H9 (cell line): ENCODE data around the gene CCL27. TPM values are rescaled to one million over a fixed set of nuclear protein-coding genes. Genes with fewer than 3 reads are reported as not detected.

Source experiments
- DNase-seq: peaks from one replicate; pipeline ENCODE4 v3.0.0-alpha.2; 2017
- H2AFZ ChIP-seq: one replicate; pipeline ENCODE4 v1.6.1; 2013; ENCODE audit warnings: mild to moderate bottlenecking, low read length, control low read depth, moderate library complexity
- H2AK5ac ChIP-seq: 2 replicates; pipeline ENCODE4 v1.6.1; 2013; ENCODE audit warnings: low read length, control low read depth, mixed read lengths; ENCODE audit not compliant: insufficient read length
- H2BK120ac ChIP-seq: one replicate; pipeline ENCODE4 v1.6.1; 2013; ENCODE audit warnings: low read depth, mild to moderate bottlenecking, low read length, control low read depth, inconsistent platforms; ENCODE audit not compliant: poor library complexity, severe bottlenecking
- H2BK12ac ChIP-seq: 2 replicates; pipeline ENCODE4 v1.6.1; 2013; ENCODE audit warnings: low read length, control low read depth, mixed read lengths, low read depth; ENCODE audit not compliant: insufficient read length
- H2BK15ac ChIP-seq: 2 replicates; pipeline ENCODE4 v1.6.1; 2013; ENCODE audit warnings: low read depth, low read length, control low read depth
- H2BK20ac ChIP-seq: one replicate; pipeline ENCODE4 v1.6.1; 2013; ENCODE audit warnings: low read depth, mild to moderate bottlenecking, low read length, control low read depth, inconsistent platforms; ENCODE audit not compliant: poor library complexity, severe bottlenecking
- H2BK5ac ChIP-seq: 2 replicates; pipeline ENCODE4 v1.6.1; 2013; ENCODE audit warnings: low read length, control low read depth, mixed read lengths; ENCODE audit not compliant: insufficient read length
- H3K14ac ChIP-seq: 2 replicates; pipeline ENCODE4 v1.6.1; 2013; ENCODE audit warnings: low read length, control low read depth; ENCODE audit not compliant: insufficient read depth
- H3K18ac ChIP-seq: 2 replicates; pipeline ENCODE4 v1.6.1; 2013; ENCODE audit warnings: low read depth, mild to moderate bottlenecking, mixed read lengths, low read length, control low read depth; ENCODE audit not compliant: insufficient read length
- H3K23ac ChIP-seq: 2 replicates; pipeline ENCODE4 v1.6.1; 2013; ENCODE audit warnings: low read length, control low read depth, mixed read lengths, low read depth; ENCODE audit not compliant: insufficient read length
- H3K23me2 ChIP-seq: 2 replicates; pipeline ENCODE4 v1.6.1; 2013; ENCODE audit warnings: low read depth, mild to moderate bottlenecking, mixed read lengths, low read length, control low read depth; ENCODE audit not compliant: insufficient read length, poor library complexity, severe bottlenecking
- H3K27ac ChIP-seq: 2 replicates; pipeline ENCODE4 v1.5.1; 2013; ENCODE audit warnings: low read length, control low read depth, mixed read lengths, low read depth; ENCODE audit not compliant: insufficient read length
- H3K27me3 ChIP-seq: 2 replicates; pipeline ENCODE4 v1.6.1; 2013; ENCODE audit warnings: low read length, control low read depth, inconsistent platforms; ENCODE audit not compliant: insufficient read depth
- H3K4ac ChIP-seq: 2 replicates; pipeline ENCODE4 v1.6.1; 2013; ENCODE audit warnings: low read depth, mild to moderate bottlenecking, control low read depth, inconsistent platforms, low read length, moderate library complexity
- H3K4me1 ChIP-seq: 2 replicates; pipeline ENCODE4 v1.6.1; 2013; ENCODE audit warnings: low read length, control low read depth, inconsistent platforms; ENCODE audit not compliant: insufficient read depth
- H3K4me2 ChIP-seq: 2 replicates; pipeline ENCODE4 v1.6.1; 2013; ENCODE audit warnings: low read length, control low read depth, mixed read lengths; ENCODE audit not compliant: insufficient read length, insufficient read depth
- H3K56ac ChIP-seq: 2 replicates; pipeline ENCODE4 v1.6.1; 2013; ENCODE audit warnings: low read depth, mild to moderate bottlenecking, mixed read lengths, low read length, control low read depth; ENCODE audit not compliant: insufficient read length
- H3K79me1 ChIP-seq: 2 replicates; pipeline ENCODE4 v1.6.1; 2013; ENCODE audit warnings: low read depth, mild to moderate bottlenecking, moderate library complexity, low read length, control low read depth, inconsistent platforms; ENCODE audit not compliant: insufficient read depth, poor library complexity, severe bottlenecking
- H3K79me2 ChIP-seq: 2 replicates; pipeline ENCODE4 v1.6.1; 2013; ENCODE audit warnings: low read length, control low read depth, inconsistent platforms; ENCODE audit not compliant: insufficient read depth
- H3K9ac ChIP-seq: 2 replicates; pipeline ENCODE4 v1.6.1; 2013; ENCODE audit warnings: low read length, control low read depth, mixed read lengths; ENCODE audit not compliant: insufficient read length; ENCODE audit errors: extremely low read depth
- H3K9me3 ChIP-seq: one replicate; pipeline ENCODE4 v1.6.1; 2013; ENCODE audit warnings: low read depth, low read length, inconsistent platforms; ENCODE audit not compliant: control insufficient read depth
- H3T11ph ChIP-seq: one replicate; pipeline ENCODE4 v1.6.1; 2013; ENCODE audit warnings: mild to moderate bottlenecking, low read length, control low read depth, inconsistent platforms
- H4K20me1 ChIP-seq: one replicate; pipeline ENCODE4 v1.6.1; 2013; ENCODE audit not compliant: control insufficient read depth, insufficient read length, insufficient read depth
- H4K5ac ChIP-seq: 2 replicates; pipeline ENCODE4 v1.6.1; 2013; ENCODE audit warnings: low read depth, mild to moderate bottlenecking, mixed read lengths, low read length, control low read depth; ENCODE audit not compliant: insufficient read length
- H4K8ac ChIP-seq: replicated peaks from 2 replicates; pipeline ENCODE4 v1.6.1; 2013; ENCODE audit warnings: low read length, control low read depth, mixed read lengths, low read depth; ENCODE audit not compliant: insufficient read length
- H4K91ac ChIP-seq: 2 replicates; pipeline ENCODE4 v1.6.1; 2013; ENCODE audit warnings: low read depth, mild to moderate bottlenecking, moderate library complexity, mixed read lengths, low read length, control low read depth; ENCODE audit not compliant: insufficient read length
- H3K27ac Mint-ChIP-seq, 3 experiments: 2 replicates in 2 of 3; 3 replicates in 1 of 3; pipeline ENCODE4 v1.8.0; 2020 to 2021; ENCODE audit warnings: mixed read lengths in 3 of 3, mild to moderate bottlenecking in 1 of 3, moderate library complexity in 1 of 3
- H3K27me3 Mint-ChIP-seq: 2 replicates; pipeline ENCODE4 v1.8.0; 2021; ENCODE audit warnings: low read depth, mild to moderate bottlenecking, moderate library complexity, mixed read lengths
- H3K36me3 Mint-ChIP-seq, 3 experiments: 2 replicates in 2 of 3; 3 replicates in 1 of 3; pipeline ENCODE4 v1.8.0; 2020 to 2021; ENCODE audit warnings: low read depth in 3 of 3, mixed read lengths in 3 of 3; ENCODE audit not compliant: insufficient read depth in 1 of 3
- H3K4me1 Mint-ChIP-seq, 2 experiments: 2 replicates each; pipeline ENCODE4 v1.8.0; 2020; ENCODE audit warnings: mixed read lengths in 2 of 2
- H3K4me3 Mint-ChIP-seq, 2 experiments: 2 replicates in 1 of 2; 3 replicates in 1 of 2; pipeline ENCODE4 v1.8.0; 2020 to 2021; ENCODE audit warnings: mild to moderate bottlenecking in 2 of 2, mixed read lengths in 2 of 2, moderate library complexity in 1 of 2
- H3K9me3 Mint-ChIP-seq, 2 experiments: 2 replicates in 1 of 2; 3 replicates in 1 of 2; pipeline ENCODE4 v1.8.0; 2020; ENCODE audit warnings: mild to moderate bottlenecking in 2 of 2, mixed read lengths in 2 of 2, moderate library complexity in 1 of 2
- CTCF ChIP-seq: fragments of 200-600 bp; sonication (generic); conservative IDR thresholded peaks from 3 replicates; pipeline ENCODE4 v1.8.0; 2021; ENCODE audit warnings: antibody characterized with exemption, mild to moderate bottlenecking
- WGBS: extraction: QIAGEN DNeasy Blood & Tissue Kit; methylation state at CpG from one replicate; pipeline ENCODE4 v1.1.7; 2013; ENCODE audit warnings: missing lambda C conversion rate, low lambda C conversion rate, mixed read lengths; ENCODE audit not compliant: insufficient read length; ENCODE audit errors: extremely low coverage; 5-methylcytosine and 5-hydroxymethylcytosine counted together
- total RNA-seq: library from RNA; stranded (reverse); gene quantifications from 2 replicates; pipeline ENCODE4 v1.2.1, GENCODE V29; 2021

CCL27 gene
- total RNA-seq, 1 experiment from 2014 or later: 0.28 TPM

GRCh38 chr9:34712140-34712539 lies 49.7 kb upstream of the CCL27 start:
- no peak overlapping the region for H2BK120ac ChIP-seq
- WGBS: no CpG with 5 or more reads among the region's 1 CpG

More at GRCh38 chr9:34712140-34712539, 49.7 kb upstream of the CCL27 start:
- Mint-ChIP-seq H3K27ac (no peak overlapping the region), H3K36me3 (no peaks in the 10 kb centered on the region; a peak in 1 of 7 replicates), H3K4me1 (no peaks in the 10 kb centered on the region), H3K4me3 (no peak overlapping the region), H3K9me3 (no peaks in the 10 kb centered on the region), H3K27me3 (peaks cover 18% of the 10 kb centered on the region)
- H2AFZ ChIP-seq: no peak overlapping the region
- H3K79me1 ChIP-seq: no peaks in the 10 kb centered on the region
- no peak overlapping the region for H3K23ac ChIP-seq
- no peak overlapping the region for H2BK15ac ChIP-seq
- no peak overlapping the region for H2AK5ac ChIP-seq
- H4K8ac ChIP-seq: no peak overlapping the region
- no peak overlapping the region for H2BK5ac ChIP-seq
- TF ChIP-seq CTCF: no peak
- H3K56ac ChIP-seq: no peak overlapping the region
- H3K18ac ChIP-seq: no peak overlapping the region
- no peak overlapping the region for H3K14ac ChIP-seq
- H3K79me2 ChIP-seq: no peaks in the 10 kb centered on the region
- no peak overlapping the region for H4K5ac ChIP-seq
- H3K27ac ChIP-seq: no peak overlapping the region
- no peaks in the 10 kb centered on the region for H3K23me2 ChIP-seq
- H2BK12ac ChIP-seq: no peak overlapping the region
- H3K4me2 ChIP-seq: no peak overlapping the region
- no peak for DNase-seq
- H3K27me3 ChIP-seq: no peaks in the 10 kb centered on the region
- no peak overlapping the region for H2BK20ac ChIP-seq
- H3K9me3 ChIP-seq: no peaks in the 10 kb centered on the region
- no peaks in the 10 kb centered on the region for H3K4me1 ChIP-seq
- no peak overlapping the region for H3K9ac ChIP-seq
- H4K20me1 ChIP-seq: no peaks in the 10 kb centered on the region
- no peak overlapping the region for H4K91ac ChIP-seq
- H3K4ac ChIP-seq: no peak overlapping the region
- no peak overlapping the region for H3T11ph ChIP-seq
